ENCODE results near the gene SMYD3.

The SMYD3 gene

DNA sequence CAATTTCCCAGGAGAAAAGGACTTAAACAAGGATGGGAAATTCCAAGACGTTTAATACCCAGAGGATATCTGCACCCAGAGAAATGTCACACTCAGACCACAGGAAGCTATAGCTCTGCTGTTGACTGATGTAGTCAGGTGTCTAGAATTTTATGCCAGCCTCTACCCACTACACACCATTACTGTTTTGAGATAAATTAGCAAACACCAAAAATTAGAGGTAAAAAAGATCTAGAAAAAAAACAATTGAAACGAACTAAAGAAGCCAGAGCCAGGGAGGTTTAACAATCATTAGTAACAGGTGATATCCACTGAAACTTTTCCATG, 519.9 kb downstream of the SMYD3 start:
- Mint-ChIP-seq H3K4me3 (no peak overlapping the region), H3K36me3 (ENCODE audit: low read depth) (no peaks in the 10 kb centered on the region), H3K4me1 (peaks cover 51% of the 10 kb centered on the region), H3K9me3 (no peaks in the 10 kb centered on the region), H3K27ac (no peak overlapping the region), H3K27me3 (ENCODE audit: low read depth, poor library complexity) (no peaks in the 10 kb centered on the region)
- TF ChIP-seq, protein P1, sequence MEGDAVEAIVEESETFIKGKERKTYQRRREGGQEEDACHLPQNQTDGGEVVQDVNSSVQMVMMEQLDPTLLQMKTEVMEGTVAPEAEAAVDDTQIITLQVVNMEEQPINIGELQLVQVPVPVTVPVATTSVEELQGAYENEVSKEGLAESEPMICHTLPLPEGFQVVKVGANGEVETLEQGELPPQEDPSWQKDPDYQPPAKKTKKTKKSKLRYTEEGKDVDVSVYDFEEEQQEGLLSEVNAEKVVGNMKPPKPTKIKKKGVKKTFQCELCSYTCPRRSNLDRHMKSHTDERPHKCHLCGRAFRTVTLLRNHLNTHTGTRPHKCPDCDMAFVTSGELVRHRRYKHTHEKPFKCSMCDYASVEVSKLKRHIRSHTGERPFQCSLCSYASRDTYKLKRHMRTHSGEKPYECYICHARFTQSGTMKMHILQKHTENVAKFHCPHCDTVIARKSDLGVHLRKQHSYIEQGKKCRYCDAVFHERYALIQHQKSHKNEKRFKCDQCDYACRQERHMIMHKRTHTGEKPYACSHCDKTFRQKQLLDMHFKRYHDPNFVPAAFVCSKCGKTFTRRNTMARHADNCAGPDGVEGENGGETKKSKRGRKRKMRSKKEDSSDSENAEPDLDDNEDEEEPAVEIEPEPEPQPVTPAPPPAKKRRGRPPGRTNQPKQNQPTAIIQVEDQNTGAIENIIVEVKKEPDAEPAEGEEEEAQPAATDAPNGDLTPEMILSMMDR (IDR thresholded peaks at IDR 0.05) = no peak
- no peak for DNase-seq

DNA sequence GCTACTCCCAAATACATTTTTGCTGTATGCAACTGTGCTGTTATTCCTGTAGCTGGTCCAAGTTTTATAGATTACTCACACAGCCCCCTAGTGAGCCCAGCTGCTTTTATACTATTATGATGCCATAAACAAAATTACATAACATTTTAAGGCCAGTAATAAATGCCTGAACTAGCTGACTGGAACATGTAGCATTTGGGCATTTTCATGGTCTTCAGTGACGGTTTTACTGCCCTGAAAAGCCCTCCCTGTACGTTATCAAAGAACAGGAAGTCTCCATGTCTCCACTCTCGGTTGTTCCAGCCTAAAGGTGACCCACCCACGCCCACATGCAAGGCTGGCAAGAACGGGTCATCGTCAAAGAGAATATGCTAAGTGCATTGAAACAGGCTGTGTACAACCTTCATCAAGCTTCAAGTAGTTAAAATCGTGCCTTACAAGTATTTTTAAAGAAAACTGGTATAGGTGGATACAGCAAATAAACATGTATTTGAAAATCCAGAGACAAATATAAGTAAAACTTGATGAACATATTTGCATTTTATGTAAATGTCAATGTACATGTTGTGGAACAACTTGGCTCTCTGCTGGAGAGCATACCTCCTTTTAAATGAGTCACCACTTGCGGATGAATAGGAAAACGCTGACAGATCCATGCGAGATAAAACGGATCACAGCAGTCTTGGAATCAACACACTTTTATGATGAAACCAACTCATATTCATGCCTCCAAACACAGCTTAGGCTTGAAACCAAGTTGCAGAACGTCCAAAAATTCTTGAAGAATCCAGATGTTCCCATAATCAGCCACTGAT, 520.5 kb downstream of the SMYD3 start:
- Mint-ChIP-seq H3K4me3 (no peak overlapping the region), H3K27ac (no peak overlapping the region), H3K4me1 (peaks cover 51% of the 10 kb centered on the region), H3K27me3 (ENCODE audit: low read depth, poor library complexity) (no peaks in the 10 kb centered on the region), H3K9me3 (no peaks in the 10 kb centered on the region), H3K36me3 (ENCODE audit: low read depth) (no peaks in the 10 kb centered on the region)
- TF ChIP-seq, protein P1 (IDR thresholded peaks at IDR 0.05) = no peak
- DNase-seq = no peak

DNA sequence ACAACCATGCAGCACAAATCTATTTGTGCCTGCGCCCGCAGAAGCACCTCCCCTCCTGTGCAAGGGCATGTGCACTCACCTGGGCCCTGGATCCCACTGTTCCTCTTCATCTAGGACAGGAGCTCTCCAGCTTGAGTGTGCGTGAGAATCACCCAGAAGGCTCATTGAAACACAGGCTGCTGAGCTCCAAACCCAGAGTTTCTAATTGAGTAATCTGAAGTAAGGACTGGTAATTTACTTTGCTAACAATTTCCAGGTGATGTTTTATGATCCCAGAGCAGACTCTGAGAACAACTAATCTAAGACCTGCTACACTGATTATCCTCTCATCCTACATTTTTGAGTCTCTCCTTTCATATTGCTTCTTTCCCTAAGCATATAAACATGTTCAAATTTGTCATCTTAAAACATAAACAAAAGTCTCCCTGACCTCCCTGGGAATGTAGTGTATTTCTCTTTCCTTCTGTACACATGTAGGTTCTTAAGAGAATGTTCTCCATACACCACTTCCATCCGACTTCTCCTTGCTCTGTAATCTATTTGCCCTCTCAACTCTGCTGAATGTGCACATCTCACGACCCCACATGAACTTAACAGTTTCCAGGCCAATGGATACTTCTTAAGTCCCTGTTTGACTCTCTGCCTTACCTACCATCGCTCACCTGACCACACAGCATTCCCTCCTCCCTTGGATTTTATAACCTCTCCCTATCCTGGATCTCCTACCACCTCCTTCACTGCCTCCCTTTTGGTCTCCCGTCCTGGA, 522.5 kb downstream of the SMYD3 start:
- Mint-ChIP-seq H3K4me1 (peaks cover 51% of the 10 kb centered on the region), H3K9me3 (no peaks in the 10 kb centered on the region), H3K27me3 (ENCODE audit: low read depth, poor library complexity) (no peaks in the 10 kb centered on the region), H3K4me3 (no peak overlapping the region), H3K27ac (no peak overlapping the region), H3K36me3 (ENCODE audit: low read depth) (no peaks in the 10 kb centered on the region)
- TF ChIP-seq, protein P1 (IDR thresholded peaks at IDR 0.05) = no peak
- DNase-seq = no peak

DNA sequence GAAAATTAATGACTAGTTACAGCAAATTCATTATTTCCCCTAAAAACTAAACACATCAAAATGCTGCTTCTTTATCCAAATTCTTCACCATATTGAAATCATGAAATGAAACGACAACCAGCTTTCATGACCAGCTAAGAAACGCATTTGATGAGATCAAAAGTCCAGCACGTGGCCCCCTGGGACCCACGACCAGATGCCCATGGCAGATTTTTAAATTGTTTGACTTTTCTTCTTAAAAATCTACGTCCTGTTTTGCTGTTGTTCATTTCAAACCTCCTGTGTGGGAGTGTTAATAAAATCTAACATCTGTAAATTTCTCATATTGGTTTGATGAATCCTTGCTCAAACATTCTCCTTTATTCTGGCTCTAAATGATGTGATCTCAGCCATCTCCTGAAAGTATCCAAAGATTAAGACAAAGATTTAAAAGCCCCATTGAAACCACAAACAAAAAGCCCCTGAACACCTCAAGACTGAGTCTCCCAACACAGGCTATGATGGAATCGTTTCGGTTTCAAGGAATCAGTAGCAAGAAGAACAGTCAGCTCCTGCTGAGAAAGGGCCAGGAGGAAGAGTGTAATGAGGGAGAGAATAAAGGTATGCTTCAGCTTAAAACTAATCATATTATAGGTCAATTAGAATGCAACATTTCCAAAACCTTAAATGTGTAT, 523.6 kb downstream of the SMYD3 start:
- TF ChIP-seq, protein P1 (IDR thresholded peaks at IDR 0.05) = no peak
- Mint-ChIP-seq H3K27ac (no peak overlapping the region), H3K36me3 (ENCODE audit: low read depth) (no peaks in the 10 kb centered on the region), H3K9me3 (no peaks in the 10 kb centered on the region), H3K4me1 (peaks cover 52% of the 10 kb centered on the region), H3K27me3 (ENCODE audit: low read depth, poor library complexity) (no peaks in the 10 kb centered on the region), H3K4me3 (no peak overlapping the region)
- DNase-seq = no peak

DNA sequence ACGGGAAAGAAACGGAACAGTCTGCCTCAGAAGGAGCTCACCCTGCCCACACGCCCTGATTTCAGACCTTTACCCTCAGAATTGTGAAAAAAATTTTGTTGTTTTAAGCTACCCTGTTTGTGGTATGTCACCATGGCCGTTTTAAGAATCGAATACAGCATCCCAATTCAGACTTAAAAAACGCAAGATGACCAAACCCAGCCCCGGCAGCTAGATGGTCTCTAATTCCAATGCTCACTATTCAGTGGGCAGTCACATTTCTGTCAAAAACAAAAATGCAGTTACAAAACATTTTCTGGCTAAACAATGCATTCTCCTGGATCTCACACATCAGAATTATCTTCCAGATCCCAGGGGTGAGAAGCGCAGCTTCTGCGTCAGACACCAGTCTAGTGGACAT, 527.5 kb downstream of the SMYD3 start:
- no peak for DNase-seq
- H3K27me3 Mint-ChIP-seq (ENCODE audit: low read depth, poor library complexity) = no peaks in the 10 kb centered on the region
- H3K4me1 Mint-ChIP-seq = peaks cover 17% of the 10 kb centered on the region
- peak overlapping the region; percentile 73 for H3K27ac Mint-ChIP-seq
- H3K9me3 Mint-ChIP-seq = no peaks in the 10 kb centered on the region
- TF ChIP-seq, protein P1 (IDR thresholded peaks at IDR 0.05) = no peak
- no peaks in the 10 kb centered on the region for H3K36me3 Mint-ChIP-seq (ENCODE audit: low read depth)
- no peak overlapping the region for H3K4me3 Mint-ChIP-seq

Measured in nephron progenitor cell (in vitro differentiated cells).